ENCODE data around the gene PDE6D. TPM values are rescaled to one million over a fixed set of nuclear protein-coding genes. Genes with fewer than 3 reads are reported as not detected.

The PDE6D gene
- total and polyA plus RNA-seq, 2 of the 13 experiments (the other 11 are each of a cell fraction or from before 2014, with no cell fraction given): 14.1 to 23.2 TPM

DNA sequence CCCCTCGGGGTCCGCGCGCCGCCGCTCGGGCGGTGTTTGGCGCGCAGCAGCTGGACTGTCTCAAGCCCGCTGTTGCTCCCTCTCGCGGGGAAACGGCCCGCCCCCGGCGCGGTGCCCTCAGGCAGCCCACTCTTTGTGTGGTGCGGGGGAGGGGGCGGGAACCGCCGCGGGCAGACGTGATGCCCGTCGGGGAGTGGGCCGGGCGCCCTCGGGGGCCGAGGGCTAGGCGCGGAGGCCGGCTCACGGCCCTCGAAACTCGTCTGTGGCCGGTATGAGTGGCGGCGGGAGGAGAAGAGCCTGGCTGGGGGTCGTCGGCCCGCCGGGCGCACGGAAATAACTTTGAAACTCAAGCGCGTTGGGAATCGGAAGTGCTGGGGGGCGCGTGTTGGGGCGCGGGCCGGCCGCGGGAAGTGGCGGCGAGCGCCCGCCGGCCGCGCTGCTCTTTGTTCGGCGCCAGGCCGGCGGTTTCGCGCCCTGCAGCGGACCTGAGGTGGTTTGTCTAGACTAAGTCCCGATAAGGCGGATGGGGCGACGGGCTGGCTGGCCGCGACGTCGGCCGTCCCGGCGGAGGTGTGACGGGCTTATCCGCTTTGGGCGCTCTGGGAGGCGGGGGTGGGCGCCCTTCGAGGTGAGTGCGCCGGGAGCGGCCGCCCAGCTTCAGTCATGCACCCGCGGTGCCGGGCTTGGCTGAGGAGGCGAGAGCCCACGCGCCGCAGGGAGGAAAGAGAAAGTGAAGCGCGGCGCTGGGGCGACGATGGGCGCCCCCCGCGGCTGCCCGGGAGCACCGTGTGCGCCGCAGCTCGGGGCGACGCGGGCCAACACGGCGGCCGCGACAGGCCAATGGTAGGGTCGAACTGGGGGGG, 72.1 kb downstream of the PDE6D start (continued):
- no peak for TF ChIP-seq ZNF296 (CRISPR knock-in tag; conservative IDR thresholded peaks at IDR 0.05)
- TF ChIP-seq MED8 (CRISPR knock-in tag; IDR thresholded peaks at IDR 0.05; ENCODE audit: insufficient replicate concordance): no peak
- TF ChIP-seq THYN1 (CRISPR knock-in tag; IDR thresholded peaks at IDR 0.05; ENCODE audit: borderline replicate concordance, low read depth): no peak
- no peak for TF ChIP-seq ZNF441 (CRISPR knock-in tag; IDR thresholded peaks at IDR 0.05; ENCODE audit: borderline replicate concordance)
- no peak for TF ChIP-seq ZNF17 (CRISPR knock-in tag; IDR thresholded peaks at IDR 0.05)
- TF ChIP-seq, protein P1, sequence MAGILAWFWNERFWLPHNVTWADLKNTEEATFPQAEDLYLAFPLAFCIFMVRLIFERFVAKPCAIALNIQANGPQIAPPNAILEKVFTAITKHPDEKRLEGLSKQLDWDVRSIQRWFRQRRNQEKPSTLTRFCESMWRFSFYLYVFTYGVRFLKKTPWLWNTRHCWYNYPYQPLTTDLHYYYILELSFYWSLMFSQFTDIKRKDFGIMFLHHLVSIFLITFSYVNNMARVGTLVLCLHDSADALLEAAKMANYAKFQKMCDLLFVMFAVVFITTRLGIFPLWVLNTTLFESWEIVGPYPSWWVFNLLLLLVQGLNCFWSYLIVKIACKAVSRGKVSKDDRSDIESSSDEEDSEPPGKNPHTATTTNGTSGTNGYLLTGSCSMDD (CRISPR knock-in tag; IDR thresholded peaks at IDR 0.05): no peak
- TF ChIP-seq FOXK1 (CRISPR knock-in tag; IDR thresholded peaks at IDR 0.05; ENCODE audit: borderline replicate concordance, low read depth): no peak; the same call in 1 of the 2 replicates
- TF ChIP-seq ZNF430 (CRISPR knock-in tag; IDR thresholded peaks at IDR 0.05): 0 out of 2 replicates have a peak, but pooled peaks have one; percentile 71
- no peak; a peak in 1 of 4 replicates for TF ChIP-seq POLR2A (IDR thresholded peaks at IDR 0.05; ENCODE audit: insufficient read depth in 1 of 2, low read depth in 2 of 2, low read length in 2 of 2)
- TF ChIP-seq, protein P2, sequence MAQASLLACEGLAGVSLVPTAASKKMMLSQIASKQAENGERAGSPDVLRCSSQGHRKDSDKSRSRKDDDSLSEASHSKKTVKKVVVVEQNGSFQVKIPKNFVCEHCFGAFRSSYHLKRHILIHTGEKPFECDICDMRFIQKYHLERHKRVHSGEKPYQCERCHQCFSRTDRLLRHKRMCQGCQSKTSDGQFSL (CRISPR knock-in tag; IDR thresholded peaks at IDR 0.05): no peak
- no peak for TF ChIP-seq RFXANK (CRISPR knock-in tag; IDR thresholded peaks at IDR 0.05)
- no peak for TF ChIP-seq ZNF530 (CRISPR knock-in tag; IDR thresholded peaks at IDR 0.05; ENCODE audit: low read depth)
- TF ChIP-seq BCL6 (CRISPR knock-in tag; IDR thresholded peaks at IDR 0.05): no peak
- TF ChIP-seq, protein P3, sequence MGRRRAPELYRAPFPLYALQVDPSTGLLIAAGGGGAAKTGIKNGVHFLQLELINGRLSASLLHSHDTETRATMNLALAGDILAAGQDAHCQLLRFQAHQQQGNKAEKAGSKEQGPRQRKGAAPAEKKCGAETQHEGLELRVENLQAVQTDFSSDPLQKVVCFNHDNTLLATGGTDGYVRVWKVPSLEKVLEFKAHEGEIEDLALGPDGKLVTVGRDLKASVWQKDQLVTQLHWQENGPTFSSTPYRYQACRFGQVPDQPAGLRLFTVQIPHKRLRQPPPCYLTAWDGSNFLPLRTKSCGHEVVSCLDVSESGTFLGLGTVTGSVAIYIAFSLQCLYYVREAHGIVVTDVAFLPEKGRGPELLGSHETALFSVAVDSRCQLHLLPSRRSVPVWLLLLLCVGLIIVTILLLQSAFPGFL (CRISPR knock-in tag; IDR thresholded peaks at IDR 0.05): no peak
- no peak for TF ChIP-seq FOXP1 (IDR thresholded peaks at IDR 0.05)
- TF ChIP-seq FOXP1 (CRISPR knock-in tag; IDR thresholded peaks at IDR 0.05): no peak
- TF ChIP-seq CENPX (CRISPR knock-in tag; IDR thresholded peaks at IDR 0.05): no peak
- no peak for TF ChIP-seq MYNN (CRISPR knock-in tag; IDR thresholded peaks at IDR 0.05; ENCODE audit: low read depth)
- peak; percentile 63 for TF ChIP-seq RBM22 (optimal IDR thresholded peaks at IDR 0.05; ENCODE audit: low read length)
- no peak for TF ChIP-seq ZNF512B (CRISPR knock-in tag; IDR thresholded peaks at IDR 0.05; ENCODE audit: borderline replicate concordance)
- peak; percentile 50; the same call in 1 of the 2 replicates for TF ChIP-seq ZNF761 (CRISPR knock-in tag; conservative IDR thresholded peaks at IDR 0.05)
- TF ChIP-seq ZNF446 (CRISPR knock-in tag; IDR thresholded peaks at IDR 0.05): peak; percentile 76; the same call in 1 of the 2 replicates
- no peak for TF ChIP-seq ZEB1 (IDR thresholded peaks at IDR 0.05; ENCODE audit: insufficient replicate concordance, low read depth)
- TF ChIP-seq ZFP36 (IDR thresholded peaks at IDR 0.05; ENCODE audit: borderline replicate concordance, low read depth, low read length, partially characterized antibody): no peak
- 0 out of 2 replicates have a peak, but pooled peaks have one; percentile 17 for TF ChIP-seq ETV5 (CRISPR knock-in tag; IDR thresholded peaks at IDR 0.05; ENCODE audit: borderline replicate concordance)
- TF ChIP-seq NCOA1 (CRISPR knock-in tag; IDR thresholded peaks at IDR 0.05): peak; percentile 86; the same call in 1 of the 2 replicates
- no peak for TF ChIP-seq NFATC3 (CRISPR knock-in tag; IDR thresholded peaks at IDR 0.05)
